ENCODE data around the gene FKRP. TPM values are rescaled to one million over a fixed set of nuclear protein-coding genes. Genes with fewer than 3 reads are reported as not detected.

The FKRP gene
- total RNA-seq, 1 donor from 2014 or later: 37.0 TPM

DNA sequence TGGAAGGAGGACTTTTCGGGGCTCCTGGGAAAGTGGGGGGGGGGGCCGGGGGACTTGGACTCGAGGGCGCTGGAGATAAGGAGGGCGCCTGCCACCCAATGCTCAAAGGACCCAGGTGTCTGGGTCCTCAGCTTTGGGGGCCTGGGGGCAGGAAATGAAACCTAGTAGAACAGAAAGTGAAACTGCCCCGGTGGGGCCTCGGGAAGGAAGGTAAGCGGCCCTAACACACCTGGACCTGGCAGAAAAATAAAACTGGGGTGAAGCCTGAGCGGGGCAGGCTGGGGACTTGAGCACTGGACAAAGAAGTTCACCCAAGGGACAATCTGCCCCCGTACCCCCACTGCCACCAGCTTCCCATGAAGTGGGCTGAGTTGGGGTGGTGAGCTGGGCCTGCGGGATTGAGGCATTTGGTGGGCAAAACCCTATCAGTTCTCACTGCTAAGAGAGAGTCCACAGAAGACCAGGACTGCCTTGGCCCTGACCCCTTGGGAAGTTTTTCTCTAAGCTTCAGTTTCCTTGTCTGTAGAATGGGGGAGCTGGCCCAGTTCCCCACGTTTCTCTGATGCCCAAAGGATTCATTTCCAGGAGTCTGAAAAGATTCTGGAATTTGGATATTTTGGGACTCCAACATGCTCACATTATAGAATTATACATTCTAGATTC lies 31.3 kb upstream of the FKRP start:
- peaks cover 17% of the 10 kb centered on the region for H3K4me1 Mint-ChIP-seq
- TF ChIP-seq, protein P1, sequence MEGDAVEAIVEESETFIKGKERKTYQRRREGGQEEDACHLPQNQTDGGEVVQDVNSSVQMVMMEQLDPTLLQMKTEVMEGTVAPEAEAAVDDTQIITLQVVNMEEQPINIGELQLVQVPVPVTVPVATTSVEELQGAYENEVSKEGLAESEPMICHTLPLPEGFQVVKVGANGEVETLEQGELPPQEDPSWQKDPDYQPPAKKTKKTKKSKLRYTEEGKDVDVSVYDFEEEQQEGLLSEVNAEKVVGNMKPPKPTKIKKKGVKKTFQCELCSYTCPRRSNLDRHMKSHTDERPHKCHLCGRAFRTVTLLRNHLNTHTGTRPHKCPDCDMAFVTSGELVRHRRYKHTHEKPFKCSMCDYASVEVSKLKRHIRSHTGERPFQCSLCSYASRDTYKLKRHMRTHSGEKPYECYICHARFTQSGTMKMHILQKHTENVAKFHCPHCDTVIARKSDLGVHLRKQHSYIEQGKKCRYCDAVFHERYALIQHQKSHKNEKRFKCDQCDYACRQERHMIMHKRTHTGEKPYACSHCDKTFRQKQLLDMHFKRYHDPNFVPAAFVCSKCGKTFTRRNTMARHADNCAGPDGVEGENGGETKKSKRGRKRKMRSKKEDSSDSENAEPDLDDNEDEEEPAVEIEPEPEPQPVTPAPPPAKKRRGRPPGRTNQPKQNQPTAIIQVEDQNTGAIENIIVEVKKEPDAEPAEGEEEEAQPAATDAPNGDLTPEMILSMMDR (IDR thresholded peaks at IDR 0.05; ENCODE audit: unreplicated experiment): no peak
- peak overlapping the region; percentile 97 for H3K27ac Mint-ChIP-seq
- peaks cover 8% of the 10 kb centered on the region for H3K36me3 Mint-ChIP-seq
- H3K4me3 Mint-ChIP-seq: peak overlapping the region; percentile 92
- H3K9me3 Mint-ChIP-seq: no peaks in the 10 kb centered on the region
- peak in 1 of 2 experiments; percentile 54 for DNase-seq (ENCODE audit: low spot score in 2 of 2, unreplicated experiment in 2 of 2)
- no peaks in the 10 kb centered on the region for H3K27me3 Mint-ChIP-seq (ENCODE audit: low read depth)

DNA sequence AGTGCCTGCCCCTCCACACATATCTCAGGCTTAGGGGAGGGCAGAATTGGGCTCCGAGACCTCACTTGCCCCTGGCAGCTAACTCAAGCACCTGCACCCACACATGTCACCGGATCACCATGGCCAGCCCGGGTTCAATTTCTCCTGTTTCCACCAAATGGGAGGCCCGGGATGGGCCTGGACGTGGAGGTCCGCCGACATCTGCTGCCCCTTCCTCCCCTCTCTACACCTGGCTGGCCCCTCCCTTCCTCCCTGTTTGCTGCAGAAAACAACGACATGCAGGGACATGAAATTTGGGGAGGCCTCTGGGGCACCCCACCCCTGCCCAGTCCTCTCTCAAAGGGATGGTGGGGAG lies 30.3 kb upstream of the FKRP start:
- Mint-ChIP-seq H3K36me3 (peaks cover 6% of the 10 kb centered on the region), H3K4me3 (peak overlapping the region; percentile 92), H3K4me1 (peaks cover 17% of the 10 kb centered on the region), H3K9me3 (no peaks in the 10 kb centered on the region), H3K27ac (peak overlapping the region; percentile 97), H3K27me3 (ENCODE audit: low read depth) (no peaks in the 10 kb centered on the region)
- no peak for DNase-seq (ENCODE audit: low spot score in 2 of 2, unreplicated experiment in 2 of 2)
- TF ChIP-seq, protein P1 (IDR thresholded peaks at IDR 0.05; ENCODE audit: unreplicated experiment): no peak

DNA sequence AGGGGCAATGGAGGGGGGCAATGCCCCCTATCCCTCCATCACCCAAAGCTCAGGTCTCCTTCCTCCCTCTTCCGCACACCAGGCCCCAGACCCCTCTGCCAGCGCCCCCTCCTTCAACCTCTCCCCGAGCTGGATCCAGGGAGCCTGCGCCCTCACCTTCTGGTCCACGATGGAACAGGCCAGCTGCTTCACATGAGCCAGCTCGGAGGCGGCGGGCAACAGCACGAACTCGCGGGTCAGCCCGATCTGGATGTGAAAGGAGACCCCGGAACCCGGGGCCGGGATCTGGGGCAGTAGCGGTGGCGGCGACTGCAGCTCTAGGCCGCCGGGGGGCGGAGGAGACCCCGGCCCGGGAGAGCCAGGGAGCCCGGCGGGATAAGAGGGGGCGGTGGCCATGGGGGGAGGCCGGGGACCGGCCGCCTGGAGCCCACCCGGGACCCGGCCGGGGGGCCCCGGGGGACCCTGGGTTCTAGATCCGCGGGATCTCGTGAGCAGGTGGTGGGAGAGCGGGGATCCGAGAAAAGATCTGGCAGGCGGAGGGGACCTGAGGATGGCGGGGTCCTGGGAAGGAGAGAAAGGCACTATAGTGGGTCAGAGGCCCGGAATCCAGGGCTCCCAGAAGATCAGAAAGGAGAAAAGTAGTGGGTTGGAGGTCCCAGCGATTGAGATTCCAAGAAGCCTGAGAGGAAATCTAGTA lies 29.7 kb upstream of the FKRP start:
- no peaks in the 10 kb centered on the region for H3K9me3 Mint-ChIP-seq
- peak overlapping the region; percentile 97 for H3K27ac Mint-ChIP-seq
- peak overlapping the region; percentile 92 for H3K4me3 Mint-ChIP-seq
- no peaks in the 10 kb centered on the region for H3K27me3 Mint-ChIP-seq (ENCODE audit: low read depth)
- peak in 1 of 2 experiments; percentile 55 for DNase-seq (ENCODE audit: low spot score in 2 of 2, unreplicated experiment in 2 of 2)
- H3K36me3 Mint-ChIP-seq: peaks cover 6% of the 10 kb centered on the region
- H3K4me1 Mint-ChIP-seq: peaks cover 17% of the 10 kb centered on the region
- TF ChIP-seq, protein P1 (IDR thresholded peaks at IDR 0.05; ENCODE audit: unreplicated experiment): peak; percentile 23

DNA sequence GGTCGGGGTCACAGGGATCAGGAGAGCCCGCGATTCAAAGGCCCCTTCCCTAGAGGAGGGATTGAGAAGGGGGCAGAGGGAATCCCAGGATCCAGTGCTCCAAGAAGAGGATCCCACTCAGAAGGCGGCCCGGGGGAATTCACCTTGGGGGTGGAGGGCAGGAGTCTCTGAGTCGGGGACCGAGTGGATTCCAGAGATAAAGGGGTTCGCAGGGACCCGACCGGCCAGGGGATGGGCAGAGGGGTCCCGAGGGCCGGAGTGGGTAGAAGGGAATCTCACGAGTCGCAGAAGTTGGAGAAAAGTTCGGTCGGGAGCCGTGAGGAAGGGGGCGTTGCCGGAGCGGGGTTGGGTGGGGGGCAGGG lies 29.2 kb upstream of the FKRP start:
- H3K4me1 Mint-ChIP-seq: peaks cover 17% of the 10 kb centered on the region

DNA sequence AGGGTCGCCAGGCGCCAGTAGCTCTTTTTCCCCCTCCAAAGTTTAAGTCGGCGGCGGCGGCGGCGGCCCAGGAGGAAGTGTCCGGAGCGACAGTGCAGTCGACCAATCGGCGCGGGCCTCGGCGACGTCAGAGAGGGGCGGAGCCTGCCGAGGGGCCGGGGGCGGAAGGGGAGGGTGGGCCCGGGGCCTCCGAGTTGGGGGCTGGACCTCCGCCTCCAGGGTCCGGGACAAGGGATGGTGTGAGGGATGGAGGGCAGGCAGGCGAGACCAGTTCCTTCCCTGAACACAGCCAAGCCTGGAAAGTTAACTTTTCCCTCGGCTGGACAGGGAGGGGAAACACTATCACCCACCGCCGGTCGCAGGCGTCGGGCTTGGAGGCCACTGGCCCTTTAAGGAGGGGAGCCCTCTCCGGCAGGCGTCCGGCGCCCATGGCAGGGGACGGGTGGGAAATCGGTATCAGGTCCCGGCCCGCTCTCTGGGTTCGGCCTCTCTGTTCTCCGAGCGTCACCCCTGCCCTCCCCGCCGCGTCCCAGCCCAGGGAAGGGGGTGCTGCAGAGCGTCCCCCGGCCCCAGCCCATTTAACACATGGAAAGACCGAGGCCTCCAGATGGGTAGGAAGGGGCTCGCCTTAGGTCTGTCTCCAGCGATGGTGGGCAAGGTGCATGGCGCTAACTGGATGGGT lies 28.7 kb upstream of the FKRP start, which contains the start of gene PRKD2:
Gene PRKD2, minus strand, starts transcription at position 81 of the 682 bp plus-strand sequence. CDS start 744 bp downstream, outside the sequence.
- DNase-seq (ENCODE audit: low spot score in 2 of 2, unreplicated experiment in 2 of 2): peak; percentile 88 to 96
- peak within 1 kb of the TSS; percentile 97 for H3K27ac Mint-ChIP-seq
- no peaks in the 10 kb centered on the region for H3K27me3 Mint-ChIP-seq (ENCODE audit: low read depth)

More for the DNA sequence above, 29.2 kb upstream of the FKRP start:
- Mint-ChIP-seq H3K4me3 (peak overlapping the region; percentile 92), H3K9me3 (no peaks in the 10 kb centered on the region), H3K27ac (peak overlapping the region; percentile 93), H3K27me3 (ENCODE audit: low read depth) (no peaks in the 10 kb centered on the region), H3K36me3 (peaks cover 5% of the 10 kb centered on the region)
- TF ChIP-seq, protein P1 (IDR thresholded peaks at IDR 0.05; ENCODE audit: unreplicated experiment): no peak
- DNase-seq (ENCODE audit: low spot score in 2 of 2, unreplicated experiment in 2 of 2): peak in 1 of 2 experiments; percentile 47

More for the DNA sequence above, 28.7 kb upstream of the FKRP start, which contains the start of gene PRKD2:
- peak within 1 kb of the TSS; percentile 92 for H3K4me3 Mint-ChIP-seq
- H3K4me1 Mint-ChIP-seq: peaks cover 17% of the 10 kb centered on the region
- peaks cover 10% of the 10 kb centered on the region for H3K36me3 Mint-ChIP-seq
- TF ChIP-seq, protein P1 (IDR thresholded peaks at IDR 0.05; ENCODE audit: unreplicated experiment): no peak
- H3K9me3 Mint-ChIP-seq: no peaks in the 10 kb centered on the region
